ENCODE results near the gene GASK1A. TPM values are rescaled to one million over a fixed set of nuclear protein-coding genes. Genes with fewer than 3 reads are reported as not detected.

The GASK1A gene
- total RNA-seq, 2 experiments from 2014 or later, result not detected

- ChIA-PET POLR2A (no interaction called here), CTCF (ENCODE audit: unreplicated experiment) (no interaction called here)
- no TSS peak for BruUV-seq (replicated peaks)
- TF ChIP-seq EZH2phosphoT487 (IDR thresholded peaks at IDR 0.05; ENCODE audit: borderline replicate concordance, low read depth, low read length) (no peak), CTCF (conservative IDR thresholded peaks at IDR 0.05; ENCODE audit: low read length) (no peak)
- no peaks in the 10 kb centered on the region for H3K36me3 ChIP-seq (ENCODE audit: insufficient read depth, low read length)
- H3K4me3 ChIP-seq (ENCODE audit: low read depth, low read length, poor library complexity, severe bottlenecking), result no peak overlapping the region
- no peak overlapping the region for H3K27ac ChIP-seq (ENCODE audit: low read depth, low read length, poor library complexity, severe bottlenecking)
- H3K4me2 ChIP-seq (ENCODE audit: low read length), result no peak overlapping the region
- no peaks in the 10 kb centered on the region for H4K20me1 ChIP-seq (ENCODE audit: insufficient read depth, low read length)
- no peak for DNase-seq (ENCODE audit: low spot score)
- no peaks in the 10 kb centered on the region for H3K9me3 ChIP-seq (ENCODE audit: low read length)
- intact Hi-C loops (cut with micrococcal nuclease; ENCODE audit: unreplicated experiment), result no loop called here
- H3K4me1 ChIP-seq (ENCODE audit: insufficient read depth, low read length, poor library complexity, severe bottlenecking), result no peaks in the 10 kb centered on the region
- H2AFZ ChIP-seq (ENCODE audit: low read length), result no peak overlapping the region
- no peaks in the 10 kb centered on the region for H3K9me2 ChIP-seq (ENCODE audit: insufficient read depth, low read length)
- H3K79me2 ChIP-seq (ENCODE audit: insufficient read depth, low read depth, low read length), result no peaks in the 10 kb centered on the region
Observed at GRCh38 chr3:43035801-43036365, 56.8 kb downstream of the GASK1A start.

GRCh38 chr3:43036621-43037423, 57.7 kb downstream of the GASK1A start:
- no peak overlapping the region for H3K4me3 ChIP-seq (ENCODE audit: low read depth, low read length, poor library complexity, severe bottlenecking)
- no peak overlapping the region for H3K4me2 ChIP-seq (ENCODE audit: low read length)
- no peaks in the 10 kb centered on the region for H3K9me2 ChIP-seq (ENCODE audit: insufficient read depth, low read length)
- H3K36me3 ChIP-seq (ENCODE audit: insufficient read depth, low read length), result no peaks in the 10 kb centered on the region
- H3K79me2 ChIP-seq (ENCODE audit: insufficient read depth, low read depth, low read length), result no peaks in the 10 kb centered on the region
- intact Hi-C loops (cut with micrococcal nuclease; ENCODE audit: unreplicated experiment), result no loop called here
- TF ChIP-seq CTCF (conservative IDR thresholded peaks at IDR 0.05; ENCODE audit: low read length) (no peak), EZH2phosphoT487 (IDR thresholded peaks at IDR 0.05; ENCODE audit: borderline replicate concordance, low read depth, low read length) (no peak)
- H3K4me1 ChIP-seq (ENCODE audit: insufficient read depth, low read length, poor library complexity, severe bottlenecking), result no peaks in the 10 kb centered on the region
- H3K27ac ChIP-seq (ENCODE audit: low read depth, low read length, poor library complexity, severe bottlenecking), result no peak overlapping the region
- H2AFZ ChIP-seq (ENCODE audit: low read length), result no peak overlapping the region
- H4K20me1 ChIP-seq (ENCODE audit: insufficient read depth, low read length), result no peaks in the 10 kb centered on the region
- no TSS peak for BruUV-seq (replicated peaks)
- ChIA-PET POLR2A (no interaction called here), CTCF (ENCODE audit: unreplicated experiment) (no interaction called here)
- no peak for DNase-seq (ENCODE audit: low spot score)
- no peaks in the 10 kb centered on the region for H3K9me3 ChIP-seq (ENCODE audit: low read length)

GRCh38 chr3:43038010-43038409, 58.9 kb downstream of the GASK1A start:
- Histone ChIP-seq H3K4me2 (ENCODE audit: low read length) (no peak overlapping the region), H4K20me1 (ENCODE audit: insufficient read depth, low read length) (no peaks in the 10 kb centered on the region), H3K4me3 (ENCODE audit: low read depth, low read length, poor library complexity, severe bottlenecking) (no peak overlapping the region), H3K27ac (ENCODE audit: low read depth, low read length, poor library complexity, severe bottlenecking) (no peak overlapping the region), H3K9me3 (ENCODE audit: low read length) (no peaks in the 10 kb centered on the region), H3K36me3 (ENCODE audit: insufficient read depth, low read length) (no peaks in the 10 kb centered on the region), H2AFZ (ENCODE audit: low read length) (no peak overlapping the region), H3K4me1 (ENCODE audit: insufficient read depth, low read length, poor library complexity, severe bottlenecking) (no peaks in the 10 kb centered on the region), H3K9me2 (ENCODE audit: insufficient read depth, low read length) (no peaks in the 10 kb centered on the region), H3K79me2 (ENCODE audit: insufficient read depth, low read depth, low read length) (no peaks in the 10 kb centered on the region)
- no peak for DNase-seq (ENCODE audit: low spot score)
- intact Hi-C loops (cut with micrococcal nuclease; ENCODE audit: unreplicated experiment), result no loop called here
- no TSS peak for BruUV-seq (replicated peaks)
- ChIA-PET POLR2A (no interaction called here), CTCF (ENCODE audit: unreplicated experiment) (no interaction called here)
- TF ChIP-seq EZH2phosphoT487 (IDR thresholded peaks at IDR 0.05; ENCODE audit: borderline replicate concordance, low read depth, low read length), result no peak
- no peak for TF ChIP-seq CTCF (conservative IDR thresholded peaks at IDR 0.05; ENCODE audit: low read length)

Data from OCI-LY7 (cell line).